HG02884 (cell line): ENCODE measurements around the gene RABGEF1.
"Not testable (repeated sequence)": the region's sequence is repeated elsewhere in the genome, so short reads cannot be mapped to it uniquely, and the experiment has no call there.

Experiments used
- ATAC-seq: cut with Tn5 transposase; IDR thresholded peaks from one replicate; pipeline ENCODE4 v1.9.1; 2021; ENCODE audit warnings: mild to moderate bottlenecking, moderate library complexity; ENCODE audit not compliant: unreplicated experiment

RABGEF1 gene

DNA sequence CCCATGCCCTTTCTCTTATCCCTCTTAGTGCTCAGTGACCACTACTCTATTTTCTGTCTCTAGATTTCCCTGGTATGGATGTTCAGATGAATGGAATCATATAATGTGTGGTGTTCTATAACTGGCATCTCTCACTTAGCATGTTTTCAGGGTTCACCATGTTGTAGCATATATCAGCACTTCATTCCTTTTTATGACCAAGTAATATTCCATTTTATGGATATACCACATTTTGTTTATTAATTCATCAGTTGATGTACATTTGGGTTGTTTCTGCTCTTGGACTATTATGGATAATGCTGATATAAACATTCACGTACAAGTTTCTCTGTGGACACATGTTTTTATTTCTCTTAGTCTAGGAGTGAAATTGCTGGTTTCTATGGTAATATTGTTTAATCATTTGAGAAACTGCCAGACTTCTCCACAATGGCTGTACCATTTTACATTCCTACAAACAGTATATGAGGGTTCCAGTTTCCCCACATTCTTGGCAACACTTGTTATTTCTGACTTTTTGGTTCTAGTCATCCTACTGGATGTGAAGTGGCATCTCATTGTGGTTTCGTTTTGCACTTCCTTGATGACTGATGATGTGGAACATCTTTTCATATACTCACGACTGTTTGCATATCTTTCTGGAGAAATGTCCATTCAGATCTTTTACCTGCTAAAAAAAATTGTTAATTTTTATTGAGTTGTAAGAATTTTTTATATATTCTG is 23.3 kb downstream of the RABGEF1 start:
- ATAC-seq, result not testable (repeated sequence)

DNA sequence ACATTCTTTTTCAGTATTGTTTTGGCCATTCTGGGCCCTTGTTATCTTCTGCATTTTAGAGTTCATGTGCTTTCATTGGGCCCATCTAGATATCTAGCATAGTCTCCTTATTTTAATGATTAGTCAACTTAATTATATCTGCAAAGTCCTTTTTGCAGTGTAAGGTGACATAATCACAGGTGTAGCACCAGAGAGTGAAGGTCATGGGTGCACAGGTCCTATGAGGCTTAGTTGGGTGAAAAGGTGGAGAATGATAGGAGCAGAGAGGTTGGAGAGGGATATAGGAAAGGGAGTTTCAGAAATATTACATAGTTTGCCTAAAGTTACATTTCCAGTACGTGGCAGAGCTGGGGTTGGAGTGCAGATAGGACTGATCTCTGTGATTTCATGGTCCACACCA is 24.4 kb downstream of the RABGEF1 start:
- not testable (repeated sequence) for ATAC-seq

DNA sequence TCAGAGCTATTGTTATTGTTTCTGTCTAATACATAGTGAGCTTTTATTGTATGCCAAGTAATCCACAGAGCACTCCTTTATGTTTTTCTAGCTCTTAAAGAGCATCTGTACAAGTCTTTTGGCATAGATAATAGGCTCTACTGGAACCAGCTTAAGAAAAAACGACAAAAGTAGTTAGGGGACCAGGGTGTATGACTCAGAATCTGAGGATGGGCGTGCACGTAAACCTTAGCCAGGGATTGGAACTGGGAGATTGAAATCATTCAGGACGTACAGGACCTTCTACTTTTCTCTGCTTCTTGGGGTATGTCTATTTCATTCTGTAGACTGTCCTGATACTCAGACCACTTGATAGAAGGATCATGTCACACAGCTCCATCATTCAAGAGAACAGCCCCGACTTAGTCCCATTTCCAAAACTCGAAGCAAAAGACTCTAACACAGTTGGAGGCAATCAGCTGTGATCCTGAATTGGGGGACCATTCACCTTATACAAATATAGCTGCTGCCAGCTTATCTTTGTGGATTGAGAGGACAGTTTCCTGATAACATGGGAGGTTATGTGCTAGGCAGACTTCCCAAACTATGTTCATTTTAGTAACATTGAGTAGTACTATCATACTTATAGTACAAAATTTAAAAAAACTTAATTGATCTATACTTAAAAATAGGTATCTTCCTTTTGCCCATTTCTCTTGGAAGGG is 24.9 kb downstream of the RABGEF1 start:
- ATAC-seq, result not testable (repeated sequence)

DNA sequence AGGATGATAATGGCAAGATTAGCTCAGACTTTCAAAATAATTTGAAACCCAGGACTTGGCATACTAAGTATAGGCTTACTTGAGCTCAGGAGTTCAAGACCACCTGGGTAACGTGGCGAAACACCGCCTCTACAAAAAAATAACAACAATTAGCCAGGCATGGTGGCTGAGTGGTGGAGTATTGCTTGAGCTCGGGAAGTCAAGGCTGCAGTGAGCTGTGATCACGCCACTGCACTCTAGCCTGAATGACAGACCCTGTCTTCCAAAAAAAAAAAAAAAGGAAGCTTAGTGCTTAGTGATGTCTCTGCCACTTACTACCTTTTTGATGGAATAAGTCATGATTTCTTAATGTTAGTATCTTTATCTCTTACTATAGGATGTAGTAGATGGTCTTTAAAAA is 25.5 kb downstream of the RABGEF1 start:
- ATAC-seq, result no peak

DNA sequence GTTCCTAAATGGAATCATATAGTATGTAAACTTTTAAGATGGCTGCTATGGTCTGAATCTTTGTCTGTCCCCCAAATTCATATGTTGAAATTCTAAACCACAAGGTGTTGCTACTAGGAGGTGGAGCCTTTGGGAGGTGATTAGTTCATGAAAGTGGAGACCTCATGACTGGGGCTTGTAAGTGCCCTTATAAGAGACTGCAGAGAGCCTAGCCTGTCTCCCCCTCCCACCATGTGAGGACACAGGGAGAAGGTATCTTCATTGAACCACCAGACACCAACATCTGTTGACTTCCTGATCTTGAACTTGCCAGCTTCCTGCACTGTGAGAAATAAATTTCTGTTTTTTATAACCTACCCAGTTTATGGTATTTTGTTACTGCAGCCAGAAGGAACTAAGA is 27.0 kb downstream of the RABGEF1 start:
- not testable (repeated sequence) for ATAC-seq

DNA sequence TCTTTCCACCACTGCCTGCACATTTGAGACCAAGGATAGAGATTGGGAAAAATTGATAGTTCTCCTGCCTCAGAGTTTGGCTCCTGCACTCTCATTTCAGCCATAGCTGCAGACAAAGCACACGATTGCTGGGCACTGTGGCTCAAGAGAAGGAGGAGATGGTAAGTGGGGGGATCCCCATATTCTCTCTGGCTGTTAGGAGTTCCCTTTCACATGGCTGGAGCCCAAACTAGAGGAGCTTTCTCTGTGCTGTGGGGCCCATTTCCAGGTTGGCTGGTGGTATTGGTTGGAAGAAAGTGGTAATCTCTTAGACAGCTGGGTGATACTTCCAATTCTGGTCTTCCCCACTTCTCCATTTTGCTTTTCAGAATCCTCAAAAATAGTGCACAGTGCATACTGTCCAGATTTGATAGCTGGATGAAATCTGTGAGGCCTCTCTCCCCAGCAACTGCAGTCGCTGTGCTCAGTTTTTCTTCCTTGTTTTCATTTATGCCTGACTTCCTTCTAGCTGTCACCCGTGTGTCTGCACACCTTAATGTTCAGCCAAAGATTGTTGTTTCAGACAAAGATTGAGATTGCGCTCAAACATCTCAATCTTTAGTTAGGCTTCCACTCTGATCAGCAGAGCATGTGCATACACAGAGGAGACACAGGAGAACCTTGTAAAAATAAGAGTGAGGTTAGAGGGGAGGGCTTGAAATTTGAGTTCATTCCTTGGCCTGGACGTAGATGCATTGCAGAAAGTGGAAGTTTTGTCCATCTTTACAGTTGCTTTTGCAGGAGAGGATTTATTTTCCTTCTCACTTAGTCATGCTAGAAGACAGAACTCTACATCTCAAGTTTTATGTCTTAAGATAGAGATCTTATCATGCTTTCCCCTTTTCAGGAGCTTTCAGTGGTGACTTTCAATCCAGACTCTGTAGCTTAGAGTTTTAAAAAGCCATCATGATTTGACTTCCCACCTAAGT is 28.6 kb downstream of the RABGEF1 start:
- ATAC-seq, result peak; percentile 44

DNA sequence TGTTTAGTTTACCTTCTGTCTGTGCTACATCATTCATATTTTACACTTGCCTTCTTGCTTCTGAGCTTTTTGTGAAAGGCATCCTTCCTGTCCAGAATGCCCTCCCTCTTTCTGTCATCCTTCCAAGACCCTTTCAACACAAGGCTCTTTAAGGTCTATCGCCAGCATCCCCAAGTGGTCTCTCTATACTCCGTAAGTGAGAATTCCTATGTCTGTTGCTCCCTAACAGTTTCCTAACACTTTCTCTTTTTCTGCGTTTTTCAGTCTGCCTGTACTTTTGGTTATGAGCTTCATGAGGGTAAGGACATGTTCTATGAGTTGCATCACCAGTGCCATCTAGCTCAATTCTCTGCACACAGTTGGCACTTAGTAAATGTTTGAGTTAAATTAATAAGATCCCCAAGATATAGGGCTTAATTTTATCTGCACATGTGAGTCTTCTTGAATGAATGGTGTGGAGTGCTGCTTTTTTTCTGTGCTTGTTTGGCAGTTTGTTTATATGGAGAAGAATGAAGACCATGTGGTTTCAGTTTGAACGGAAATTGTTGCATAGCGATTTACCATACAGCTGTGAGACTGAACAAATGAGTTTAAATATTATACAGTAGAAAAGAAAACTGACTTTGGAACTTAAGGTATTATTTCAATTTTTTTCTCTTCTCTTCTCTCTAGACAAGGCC is 29.4 kb downstream of the RABGEF1 start:
- no peak for ATAC-seq

DNA sequence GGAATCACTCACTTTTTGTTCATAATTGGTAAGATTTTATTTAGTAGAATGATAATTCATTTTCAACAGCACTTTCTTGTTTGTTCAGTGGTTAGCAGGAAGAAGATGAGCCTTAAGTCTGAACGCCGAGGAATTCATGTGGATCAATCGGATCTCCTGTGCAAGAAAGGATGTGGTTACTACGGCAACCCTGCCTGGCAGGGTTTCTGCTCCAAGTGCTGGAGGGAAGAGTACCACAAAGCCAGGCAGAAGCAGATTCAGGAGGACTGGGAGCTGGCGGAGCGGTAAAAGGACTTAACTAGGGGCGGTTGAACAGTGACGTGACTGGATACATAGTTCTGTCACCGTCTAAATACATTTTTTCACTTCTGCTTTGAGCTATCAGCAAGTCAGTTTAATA is 31.3 kb downstream of the RABGEF1 start:
- ATAC-seq, result no peak

DNA sequence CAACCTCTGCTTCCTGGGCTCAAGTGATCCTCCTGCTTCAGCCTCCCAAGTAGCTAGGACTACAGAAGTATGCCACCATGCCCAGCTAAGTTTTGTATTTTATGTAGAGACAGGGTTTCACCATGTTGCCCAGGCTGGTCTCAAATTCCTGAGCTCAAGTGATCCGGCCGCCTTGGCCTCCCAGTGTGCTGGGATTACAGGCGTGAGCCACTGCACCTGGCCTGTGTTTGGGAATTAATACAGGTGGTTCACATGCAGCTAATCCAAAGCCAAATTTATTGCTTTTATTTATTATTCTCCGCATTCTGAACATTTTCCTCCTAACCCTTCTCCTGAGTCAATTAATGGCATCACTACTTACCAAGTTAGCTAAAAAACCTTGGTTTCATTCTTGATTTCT is 33.2 kb downstream of the RABGEF1 start:
- ATAC-seq, result not testable (repeated sequence)

DNA sequence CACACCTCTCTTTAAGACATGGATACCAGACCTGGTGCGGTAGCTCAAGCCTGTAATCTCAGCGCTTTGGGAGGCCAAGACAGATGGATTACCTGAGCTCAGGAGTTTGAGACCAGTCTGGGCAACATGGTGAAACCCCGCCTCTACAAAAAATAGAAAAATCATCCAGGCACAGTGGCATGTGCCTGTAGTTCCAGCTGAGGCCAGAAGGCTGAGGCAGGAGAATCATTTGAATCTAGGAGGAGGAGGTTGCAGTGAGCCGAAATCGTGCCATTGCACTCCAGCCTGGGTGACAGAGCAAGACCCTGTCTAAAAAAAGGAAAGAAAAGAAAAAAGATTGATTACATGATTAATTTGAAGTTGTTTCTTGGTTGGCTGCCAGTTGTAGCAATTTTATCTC is 35.9 kb downstream of the RABGEF1 start:
- not testable (repeated sequence) for ATAC-seq

DNA sequence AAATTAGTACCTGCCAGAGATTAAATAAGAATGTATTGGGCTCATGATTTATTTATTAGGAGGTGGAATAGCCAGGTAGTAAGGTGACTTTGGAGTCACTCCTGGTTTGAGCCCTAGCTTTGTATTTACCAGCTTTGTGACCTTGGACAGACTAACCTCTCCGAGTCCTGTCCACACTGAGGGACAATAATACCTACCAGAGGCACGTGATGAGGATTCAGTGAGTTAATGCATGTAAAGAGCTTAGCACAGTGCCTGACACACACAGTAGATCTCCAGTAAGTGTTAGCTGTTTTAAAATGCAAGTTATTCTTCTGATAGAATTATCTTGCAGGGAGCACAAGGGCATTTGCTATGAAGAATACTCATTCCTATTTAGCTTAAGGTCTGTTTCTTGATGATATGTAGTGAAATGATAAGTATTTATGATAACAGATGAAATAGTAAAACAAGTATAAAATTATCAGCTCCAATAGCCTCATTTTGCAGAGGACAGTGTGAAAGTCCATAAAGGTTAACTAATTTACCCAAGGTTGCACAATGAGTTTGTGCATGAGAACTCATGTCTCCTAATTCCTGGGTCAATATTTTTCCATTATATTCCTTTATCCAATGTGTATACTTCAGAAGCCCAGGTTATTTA is 36.4 kb downstream of the RABGEF1 start:
- ATAC-seq, result no peak

DNA sequence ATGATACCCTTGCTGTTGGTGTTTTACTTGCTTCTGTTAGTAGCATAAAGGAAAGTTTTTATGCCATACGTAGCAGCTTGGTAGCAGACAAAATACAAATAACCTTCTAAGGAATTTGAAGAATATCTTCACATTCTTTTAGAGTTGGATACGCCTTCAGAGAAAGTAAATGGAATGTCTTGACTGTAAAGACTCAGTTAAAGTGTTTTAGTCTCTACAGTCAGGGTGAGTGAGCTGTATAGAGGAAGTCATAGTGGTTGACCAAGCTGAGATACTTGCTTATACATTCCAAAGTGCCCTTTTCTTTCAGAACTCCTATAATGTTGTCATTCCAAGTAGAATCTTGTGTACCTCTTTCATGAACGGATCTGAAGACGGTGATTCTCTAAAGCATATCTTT is 37.7 kb downstream of the RABGEF1 start:
- ATAC-seq, result no peak

DNA sequence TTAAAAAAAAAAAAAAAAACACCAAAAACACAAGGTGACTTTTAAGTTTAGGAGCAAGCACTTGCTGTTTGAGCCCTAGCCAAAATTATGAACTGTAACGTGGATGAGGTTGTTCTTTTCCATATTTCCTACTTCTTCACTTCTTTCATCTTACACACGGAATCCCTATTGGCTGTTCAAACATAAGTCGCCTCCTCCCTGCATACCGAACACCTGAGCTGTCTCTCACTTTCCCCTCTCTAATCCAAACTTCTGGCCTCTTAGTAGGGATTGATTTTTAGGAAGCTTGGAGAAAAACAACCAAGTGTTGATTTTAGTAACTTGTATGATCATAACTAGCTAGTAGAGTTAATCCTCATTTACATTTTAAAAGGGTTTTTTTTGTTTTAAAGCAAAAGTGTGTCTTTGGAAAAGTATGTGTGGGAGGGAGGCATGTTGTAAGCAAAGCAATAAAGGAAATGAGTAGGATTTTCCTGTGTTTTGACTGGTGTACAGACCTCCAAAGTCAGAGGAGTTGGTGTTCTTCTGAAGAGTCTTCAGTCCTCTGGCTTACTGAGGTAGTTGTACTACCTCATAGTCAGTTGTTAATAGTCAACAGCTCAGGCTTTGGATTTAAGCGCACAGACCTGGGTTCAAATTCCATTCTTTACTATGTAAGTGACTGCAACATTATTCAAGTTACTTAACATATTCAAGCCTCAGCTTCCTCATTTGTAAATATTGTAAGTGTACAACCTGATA is 39.3 kb downstream of the RABGEF1 start:
- no peak for ATAC-seq

DNA sequence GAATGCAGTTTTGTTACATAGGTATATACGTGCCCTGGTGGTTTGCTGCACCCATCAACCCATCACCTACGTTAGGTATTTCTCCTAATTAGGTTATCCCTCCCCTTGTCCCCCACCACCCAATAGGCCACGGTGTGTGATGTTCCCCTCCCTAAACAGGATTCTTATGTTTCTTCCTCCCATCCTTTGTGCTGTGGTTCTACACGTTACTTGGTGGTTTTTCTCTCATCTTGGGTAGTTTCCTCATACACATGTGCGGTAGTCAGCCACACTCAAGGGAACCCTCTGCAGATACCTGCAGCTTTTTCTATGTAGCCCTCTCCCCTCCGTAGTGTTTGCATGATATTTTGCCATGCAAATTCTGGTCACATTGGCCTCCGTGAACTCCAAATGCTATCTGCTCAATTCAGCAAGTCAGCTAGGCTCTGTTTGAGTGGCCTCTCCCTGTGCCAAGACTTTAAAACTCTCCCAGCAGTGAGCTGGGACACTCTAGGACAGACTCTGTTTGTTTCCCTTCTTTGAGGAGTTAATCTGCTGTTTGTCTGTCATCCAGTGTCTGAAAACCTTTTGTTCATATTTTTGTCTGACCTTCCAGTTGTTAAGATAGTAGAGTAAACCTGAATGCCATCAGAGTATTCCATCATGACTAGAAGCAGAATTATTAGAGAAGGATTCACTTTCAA is 41.0 kb downstream of the RABGEF1 start:
- no peak for ATAC-seq

DNA sequence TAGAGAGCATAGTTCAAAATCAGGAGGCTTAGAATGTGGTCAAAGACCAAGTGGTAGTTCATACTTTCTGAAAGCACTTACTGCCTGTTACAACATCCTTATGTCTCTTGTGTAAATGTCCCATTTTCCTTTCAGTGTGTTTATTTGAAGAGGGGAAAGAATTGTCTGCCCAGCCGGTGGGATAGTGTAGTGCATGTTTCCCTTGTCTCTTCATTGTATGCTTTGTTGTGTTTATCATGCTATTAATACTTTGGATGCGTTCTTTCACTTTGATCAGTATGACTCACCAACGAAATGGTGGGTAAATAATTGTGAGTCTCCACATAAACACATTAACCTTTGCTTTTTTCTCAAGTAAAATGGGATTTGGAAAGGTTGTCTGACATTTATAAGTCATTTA is 42.3 kb downstream of the RABGEF1 start:
- not testable (repeated sequence) for ATAC-seq

DNA sequence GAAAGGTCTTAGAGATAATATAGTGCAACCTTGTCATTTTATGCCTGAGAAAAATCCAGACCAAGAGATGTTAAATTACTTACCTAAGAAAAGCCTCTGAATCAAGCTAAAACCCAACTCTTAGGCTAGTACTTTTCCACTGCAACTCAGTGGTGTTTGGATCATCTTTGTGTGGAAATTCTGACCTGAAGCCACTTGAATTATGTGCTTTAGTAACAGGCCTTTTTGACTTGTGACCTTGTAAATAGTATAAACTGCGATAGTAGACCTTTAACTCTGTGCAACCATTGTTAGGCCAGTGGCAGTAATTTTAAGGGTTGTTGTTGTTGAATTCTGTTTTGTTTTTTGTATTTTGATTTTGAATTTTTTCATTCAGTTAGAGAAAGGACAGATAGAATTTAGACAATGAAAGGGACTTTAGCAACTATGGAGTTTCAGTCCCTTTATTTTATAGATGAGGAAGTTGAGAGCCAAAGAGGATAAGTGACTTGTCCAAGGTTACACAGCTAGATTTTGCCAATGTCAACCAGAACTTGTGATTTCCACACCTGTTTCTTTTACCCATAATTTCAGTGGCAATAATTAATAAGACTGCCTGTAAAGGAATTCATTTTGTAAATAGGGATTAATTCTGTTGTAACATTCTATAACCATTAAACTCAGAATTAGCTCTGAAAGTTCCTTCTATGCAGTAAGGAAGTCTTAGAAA is 43.5 kb downstream of the RABGEF1 start:
- ATAC-seq, result not testable (repeated sequence)

DNA sequence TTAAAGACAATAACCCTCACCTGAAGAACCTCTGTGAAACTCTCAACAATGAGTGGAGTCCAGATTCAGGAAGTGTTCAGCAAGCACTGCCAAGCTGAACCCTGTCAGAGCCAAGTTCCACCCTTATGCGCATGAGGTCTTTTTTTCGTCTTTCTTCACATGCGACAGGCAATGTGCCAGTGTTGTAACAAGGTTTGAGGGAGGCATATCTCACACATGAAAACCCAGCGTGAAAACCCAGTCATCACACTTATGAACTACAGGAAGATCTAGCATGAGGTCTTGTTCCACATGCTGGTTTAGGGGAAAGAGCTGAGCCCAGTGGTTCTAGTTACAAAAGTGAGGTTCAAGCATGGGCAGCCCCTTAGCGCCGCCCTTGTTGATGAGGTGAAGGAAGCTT is 49.7 kb downstream of the RABGEF1 start:
- ATAC-seq, result no peak

DNA sequence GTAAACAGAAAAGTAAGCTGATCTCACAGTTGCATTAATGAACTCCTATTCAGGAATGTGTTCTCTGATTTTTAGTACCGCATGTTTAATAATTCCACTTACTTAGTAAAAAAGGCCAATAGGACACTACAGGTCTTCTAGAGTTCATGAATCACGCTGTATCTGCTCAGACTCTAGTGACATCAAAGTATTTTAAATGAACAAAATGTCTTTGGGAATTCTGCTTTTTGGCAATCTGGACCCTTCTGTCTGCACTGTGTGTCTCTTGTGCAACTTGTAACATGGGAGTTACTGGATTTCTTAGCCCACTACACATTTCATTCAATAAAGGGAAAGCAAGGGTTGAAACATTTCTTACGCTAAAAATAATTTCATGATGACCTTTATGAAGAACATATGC is 50.2 kb downstream of the RABGEF1 start:
- no peak for ATAC-seq
